Measurements from ENCODE around the gene SSMEM1. TPM values are rescaled to one million over a fixed set of nuclear protein-coding genes. Genes with fewer than 3 reads are reported as not detected.

SSMEM1 gene
- total and polyA plus RNA-seq, 9 donors = 0.11 to 0.12 TPM; not detected in 7

DNA sequence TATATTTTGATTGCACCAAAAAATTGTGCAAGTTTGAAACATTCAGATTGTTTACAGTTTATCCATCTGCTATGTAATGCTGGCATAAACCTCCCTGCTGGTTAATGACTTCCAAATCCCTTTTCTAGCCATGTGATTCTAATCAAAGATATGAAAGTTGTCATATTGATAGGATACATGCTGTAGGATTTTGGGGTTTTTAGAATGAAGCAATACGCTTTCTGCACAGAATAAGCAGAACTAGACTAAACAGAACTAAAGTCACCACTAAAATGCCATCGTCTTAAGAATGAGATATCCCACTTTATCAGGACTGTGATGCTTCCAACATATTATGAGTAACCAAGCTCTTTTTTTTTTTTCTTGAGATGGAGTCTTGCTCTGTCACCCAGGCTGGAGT, 856 bp downstream of the SSMEM1 start:
- no CpG with 5 or more reads among the region's 2 CpGs for WGBS (ENCODE audit: insufficient coverage)
- H3K4me1 ChIP-seq (ENCODE audit: control insufficient read depth, insufficient read depth, low read length) = peaks cover 9% of the 10 kb centered on the region
- H3K27me3 ChIP-seq (ENCODE audit: control insufficient read depth, insufficient read depth, low read length) = no peaks in the 10 kb centered on the region
- peaks cover 2% of the 10 kb centered on the region for H3K36me3 ChIP-seq (ENCODE audit: control insufficient read depth, insufficient read depth, low read length)
- no peaks in the 10 kb centered on the region for H3K9me3 ChIP-seq (replicated peaks; ENCODE audit: control insufficient read depth, low read depth, low read length)
- no peak overlapping the region for H3K27ac ChIP-seq (ENCODE audit: low read length)
- no peak overlapping the region for H3K4me3 ChIP-seq (ENCODE audit: low read length)
- DNase-seq = no peak

DNA sequence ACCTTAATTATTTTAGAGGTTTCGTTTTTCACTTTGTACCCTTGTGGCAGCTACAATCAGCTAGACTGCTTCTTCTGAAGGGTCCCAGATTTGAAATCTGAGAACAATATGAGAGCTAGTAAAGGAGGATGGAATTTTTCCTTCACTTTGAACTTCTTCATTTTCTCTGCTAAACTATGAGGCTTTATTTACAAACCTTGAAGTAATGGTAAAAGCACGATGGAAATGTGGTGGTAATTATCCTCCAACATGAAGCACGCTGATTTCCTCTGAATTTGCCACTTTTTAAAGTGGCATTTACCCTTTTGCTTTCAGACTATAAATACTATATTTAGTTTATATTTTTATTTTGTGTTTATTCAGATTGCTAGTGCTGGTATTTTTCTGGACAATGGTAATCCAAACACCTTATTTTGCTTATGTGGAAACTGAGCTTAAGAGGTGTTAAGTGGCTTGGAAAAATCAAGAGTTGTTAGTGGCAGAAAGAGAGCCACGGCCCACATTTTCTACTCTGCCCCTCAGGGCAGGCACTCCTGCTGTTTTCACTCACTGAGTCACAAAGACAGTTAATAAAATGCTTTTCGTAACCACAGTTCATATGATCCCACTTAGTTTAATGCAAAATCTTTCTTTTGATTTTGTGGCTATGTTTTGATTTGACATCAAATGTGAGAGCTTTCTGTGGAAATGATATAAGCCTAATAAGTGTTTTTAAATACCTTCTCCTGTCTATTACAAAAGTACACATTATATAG, 2.7 kb downstream of the SSMEM1 start:
- no peaks in the 10 kb centered on the region for H3K36me3 ChIP-seq (ENCODE audit: control insufficient read depth, insufficient read depth, low read length)
- peaks cover 6% of the 10 kb centered on the region for H3K4me1 ChIP-seq (ENCODE audit: control insufficient read depth, insufficient read depth, low read length)
- no CpG with 5 or more reads among the region's 5 CpGs for WGBS (ENCODE audit: insufficient coverage)
- DNase-seq = no peak
- H3K27ac ChIP-seq (ENCODE audit: low read length) = no peak overlapping the region
- no peak overlapping the region for H3K4me3 ChIP-seq (ENCODE audit: low read length)
- no peaks in the 10 kb centered on the region for H3K27me3 ChIP-seq (ENCODE audit: control insufficient read depth, insufficient read depth, low read length)
- H3K9me3 ChIP-seq (replicated peaks; ENCODE audit: control insufficient read depth, low read depth, low read length) = no peaks in the 10 kb centered on the region

DNA sequence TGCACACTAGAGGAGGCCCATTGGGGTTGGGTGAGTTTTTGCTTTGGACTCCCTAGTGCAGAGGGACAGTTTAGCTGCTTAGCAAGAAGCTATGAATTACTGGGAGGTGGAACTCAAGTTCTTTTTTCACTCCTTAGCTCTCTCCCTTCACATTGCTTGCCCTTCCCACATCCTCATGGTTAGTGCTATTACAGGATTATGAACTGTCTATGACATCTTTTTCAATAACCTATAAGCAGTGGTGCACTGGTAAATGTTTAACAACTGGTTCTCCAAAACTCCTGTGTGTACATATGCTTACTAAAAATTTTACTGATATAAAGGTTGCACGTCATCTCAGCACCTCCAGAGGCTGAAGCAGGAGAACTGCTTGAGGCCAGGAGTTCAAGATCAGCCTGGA, 6.2 kb downstream of the SSMEM1 start:
- Histone ChIP-seq H3K27me3 (ENCODE audit: control insufficient read depth, insufficient read depth, low read length) (no peaks in the 10 kb centered on the region), H3K27ac (ENCODE audit: low read length) (no peak overlapping the region), H3K36me3 (ENCODE audit: control insufficient read depth, insufficient read depth, low read length) (no peaks in the 10 kb centered on the region), H3K4me3 (ENCODE audit: low read length) (no peak overlapping the region), H3K4me1 (ENCODE audit: control insufficient read depth, insufficient read depth, low read length) (no peaks in the 10 kb centered on the region), H3K9me3 (replicated peaks; ENCODE audit: control insufficient read depth, low read depth, low read length) (no peaks in the 10 kb centered on the region)
- 67% methylated on average over 1 of the region's 1 CpG for WGBS (ENCODE audit: insufficient coverage)
- DNase-seq = no peak

DNA sequence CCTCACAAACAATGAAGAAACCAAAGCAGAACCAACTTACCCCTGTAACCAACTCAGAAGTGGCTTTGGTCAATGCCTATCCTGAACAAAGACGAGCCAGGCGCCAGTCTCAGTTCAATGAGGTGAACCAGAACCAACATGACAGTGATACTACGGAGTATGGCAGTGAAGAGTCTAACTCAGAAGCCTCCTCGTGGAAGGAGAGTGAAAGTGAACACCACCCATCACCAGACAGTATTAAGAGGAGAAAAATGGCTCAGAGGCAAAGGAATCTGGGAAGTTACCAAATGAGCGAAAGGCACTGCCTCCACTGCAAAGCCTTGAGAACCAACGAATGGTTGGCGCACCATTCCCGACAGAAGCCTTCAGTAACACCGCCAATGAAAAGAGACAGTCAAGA, 8.4 kb downstream of the SSMEM1 start:
- H3K9me3 ChIP-seq (replicated peaks; ENCODE audit: control insufficient read depth, low read depth, low read length) = no peaks in the 10 kb centered on the region
- H3K4me1 ChIP-seq (ENCODE audit: control insufficient read depth, insufficient read depth, low read length) = no peaks in the 10 kb centered on the region
- no CpG with 5 or more reads among the region's 9 CpGs for WGBS (ENCODE audit: insufficient coverage)

DNA sequence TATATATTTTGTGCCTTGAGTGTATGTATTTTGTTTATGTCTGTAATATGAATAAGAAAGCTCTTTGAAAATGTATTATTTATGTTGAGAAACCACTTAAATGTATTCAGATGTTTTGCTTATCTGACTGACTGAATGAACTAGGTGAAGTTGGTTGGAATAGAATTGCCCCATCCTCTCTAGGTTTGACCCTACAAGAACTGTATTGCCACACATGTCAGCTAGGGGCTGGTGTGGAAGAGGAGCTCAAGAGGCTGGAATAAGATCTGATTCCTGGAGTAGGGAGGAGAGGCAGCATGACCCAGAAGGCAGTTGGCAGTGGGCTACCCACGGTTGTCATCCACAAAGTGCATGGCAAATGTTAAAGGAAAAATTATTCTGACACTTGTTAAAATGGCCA, 9.1 kb downstream of the SSMEM1 start:
- Histone ChIP-seq H3K9me3 (replicated peaks; ENCODE audit: control insufficient read depth, low read depth, low read length) (no peaks in the 10 kb centered on the region), H3K36me3 (ENCODE audit: control insufficient read depth, insufficient read depth, low read length) (no peaks in the 10 kb centered on the region), H3K4me3 (ENCODE audit: low read length) (no peak overlapping the region), H3K27ac (ENCODE audit: low read length) (no peak overlapping the region), H3K4me1 (ENCODE audit: control insufficient read depth, insufficient read depth, low read length) (no peaks in the 10 kb centered on the region), H3K27me3 (ENCODE audit: control insufficient read depth, insufficient read depth, low read length) (no peaks in the 10 kb centered on the region)
- WGBS (ENCODE audit: insufficient coverage) = 67% methylated on average over 1 of the region's 1 CpG
- DNase-seq = no peak

More for the DNA sequence above, 8.4 kb downstream of the SSMEM1 start:
- Histone ChIP-seq H3K27ac (ENCODE audit: low read length) (no peak overlapping the region), H3K36me3 (ENCODE audit: control insufficient read depth, insufficient read depth, low read length) (no peaks in the 10 kb centered on the region), H3K27me3 (ENCODE audit: control insufficient read depth, insufficient read depth, low read length) (no peaks in the 10 kb centered on the region), H3K4me3 (ENCODE audit: low read length) (no peak overlapping the region)
- no peak for DNase-seq

DNA sequence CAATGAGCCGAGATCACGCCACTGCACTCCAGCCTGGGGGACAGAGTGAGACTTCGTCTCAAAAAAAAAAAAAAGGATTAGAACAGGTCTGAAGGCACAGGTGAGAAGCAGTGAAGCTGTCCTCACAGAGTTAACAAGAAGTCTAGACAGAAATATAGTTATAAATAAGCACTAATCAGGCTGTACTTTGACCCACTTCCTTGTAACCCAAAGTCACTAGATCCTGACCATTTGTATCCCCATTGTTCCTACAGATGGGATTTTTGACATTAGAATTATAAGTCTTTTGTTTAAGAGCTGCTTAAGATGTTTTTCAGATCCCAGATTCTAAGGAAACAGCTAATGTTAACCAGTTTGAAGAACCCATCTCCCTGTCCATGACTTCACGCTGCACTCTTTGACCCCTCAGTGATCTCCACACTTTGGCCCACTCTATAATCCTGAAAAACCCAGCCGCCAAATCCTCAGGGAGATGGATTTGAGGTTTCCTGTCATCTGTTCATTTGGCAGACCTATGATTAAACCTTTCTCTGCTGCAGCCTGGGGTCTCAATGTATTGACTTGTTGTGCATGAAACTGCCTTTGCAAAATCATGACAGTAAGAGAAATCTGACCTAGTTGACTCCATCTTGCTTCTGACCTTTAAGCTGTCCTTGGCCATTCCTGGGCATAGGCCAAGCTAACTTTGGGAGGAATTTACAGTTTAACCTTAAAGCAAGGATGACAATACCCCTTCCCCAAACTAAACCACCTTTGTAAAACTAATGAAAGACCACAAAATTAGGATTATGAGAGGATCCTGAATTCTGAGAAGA, 11.4 kb downstream of the SSMEM1 start:
- 86% methylated on average over 2 of the region's 5 CpGs for WGBS (ENCODE audit: insufficient coverage)
- Histone ChIP-seq H3K4me1 (ENCODE audit: control insufficient read depth, insufficient read depth, low read length) (no peaks in the 10 kb centered on the region), H3K27me3 (ENCODE audit: control insufficient read depth, insufficient read depth, low read length) (no peaks in the 10 kb centered on the region), H3K4me3 (ENCODE audit: low read length) (no peak overlapping the region), H3K27ac (ENCODE audit: low read length) (no peak overlapping the region), H3K36me3 (ENCODE audit: control insufficient read depth, insufficient read depth, low read length) (no peaks in the 10 kb centered on the region), H3K9me3 (replicated peaks; ENCODE audit: control insufficient read depth, low read depth, low read length) (no peaks in the 10 kb centered on the region)
- DNase-seq = no peak

DNA sequence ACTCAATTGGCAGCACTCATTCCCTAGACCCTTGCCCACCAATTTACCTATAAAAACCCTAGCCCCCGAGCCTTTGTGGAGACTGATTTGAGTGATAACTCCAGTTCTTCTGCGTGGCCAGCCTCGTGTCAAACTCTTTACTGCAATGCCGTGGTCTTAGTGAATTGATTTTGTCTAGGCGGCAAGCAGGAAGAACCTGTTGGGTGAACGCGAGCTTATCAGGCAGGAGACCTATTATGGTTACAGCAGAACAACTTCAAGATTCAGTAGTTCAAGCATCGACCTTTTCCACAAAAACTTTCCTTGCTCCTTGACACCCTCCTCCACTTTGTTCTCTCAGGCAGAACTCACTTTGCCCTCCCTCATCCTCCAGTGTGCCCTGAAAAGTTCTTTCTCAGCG, 12.2 kb downstream of the SSMEM1 start:
- no peaks in the 10 kb centered on the region for H3K4me1 ChIP-seq (ENCODE audit: control insufficient read depth, insufficient read depth, low read length)
- no peak overlapping the region for H3K4me3 ChIP-seq (ENCODE audit: low read length)
- DNase-seq = no peak
- no peak overlapping the region for H3K27ac ChIP-seq (ENCODE audit: low read length)
- no peaks in the 10 kb centered on the region for H3K36me3 ChIP-seq (ENCODE audit: control insufficient read depth, insufficient read depth, low read length)
- H3K27me3 ChIP-seq (ENCODE audit: control insufficient read depth, insufficient read depth, low read length) = no peaks in the 10 kb centered on the region
- H3K9me3 ChIP-seq (replicated peaks; ENCODE audit: control insufficient read depth, low read depth, low read length) = no peaks in the 10 kb centered on the region
- WGBS (ENCODE audit: insufficient coverage) = 96% methylated on average over 6 of the region's 9 CpGs

DNA sequence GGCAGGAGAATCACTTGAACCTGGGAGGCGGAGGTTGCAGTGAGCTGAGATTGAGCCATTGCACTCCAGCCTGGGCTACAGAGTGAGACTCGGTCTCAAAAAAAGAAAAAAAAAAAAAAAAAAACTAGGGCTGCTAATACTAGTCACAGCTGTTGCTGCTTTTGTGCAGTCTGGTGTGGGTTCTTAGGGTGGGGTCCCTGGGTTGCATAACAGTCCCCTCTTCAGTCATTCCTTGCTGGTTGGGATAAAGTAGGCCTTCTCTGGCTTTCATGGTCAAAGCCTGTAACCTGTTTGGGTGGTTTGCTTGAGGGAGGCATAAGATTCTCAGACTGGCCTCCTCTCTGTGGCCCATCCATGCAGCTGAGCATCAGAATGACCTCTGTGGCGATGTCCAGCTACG, 14.1 kb downstream of the SSMEM1 start:
- 100% methylated on average over 2 of the region's 4 CpGs for WGBS (ENCODE audit: insufficient coverage)
- H3K27me3 ChIP-seq (ENCODE audit: control insufficient read depth, insufficient read depth, low read length) = no peaks in the 10 kb centered on the region
- no peak overlapping the region for H3K27ac ChIP-seq (ENCODE audit: low read length)
- H3K4me3 ChIP-seq (ENCODE audit: low read length) = no peak overlapping the region
- H3K4me1 ChIP-seq (ENCODE audit: control insufficient read depth, insufficient read depth, low read length) = no peaks in the 10 kb centered on the region
- DNase-seq = no peak
- H3K9me3 ChIP-seq (replicated peaks; ENCODE audit: control insufficient read depth, low read depth, low read length) = no peaks in the 10 kb centered on the region
- no peaks in the 10 kb centered on the region for H3K36me3 ChIP-seq (ENCODE audit: control insufficient read depth, insufficient read depth, low read length)

DNA sequence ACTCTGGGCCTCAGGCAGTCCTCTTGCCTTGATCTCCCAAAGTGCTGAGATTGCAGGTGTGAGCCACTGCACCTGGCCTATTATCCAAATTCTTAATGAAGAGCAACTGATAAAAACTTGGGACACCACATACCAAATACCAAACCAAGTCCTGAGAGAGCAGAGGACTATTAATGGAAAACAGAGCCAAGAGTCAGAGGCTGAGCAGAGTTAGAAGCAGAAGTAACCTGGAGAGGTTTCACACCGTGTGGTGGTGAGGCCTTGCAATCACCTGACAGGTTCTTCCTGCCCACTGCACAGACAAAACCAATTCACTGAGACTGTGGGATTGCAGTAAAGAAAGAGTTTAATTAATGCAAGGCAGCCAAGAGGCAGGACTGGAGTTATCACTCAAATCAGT, 16.0 kb downstream of the SSMEM1 start:
- Histone ChIP-seq H3K9me3 (replicated peaks; ENCODE audit: control insufficient read depth, low read depth, low read length) (no peaks in the 10 kb centered on the region), H3K27ac (ENCODE audit: low read length) (no peak overlapping the region), H3K4me3 (ENCODE audit: low read length) (no peak overlapping the region), H3K4me1 (ENCODE audit: control insufficient read depth, insufficient read depth, low read length) (no peaks in the 10 kb centered on the region), H3K27me3 (ENCODE audit: control insufficient read depth, insufficient read depth, low read length) (no peaks in the 10 kb centered on the region), H3K36me3 (ENCODE audit: control insufficient read depth, insufficient read depth, low read length) (no peaks in the 10 kb centered on the region)
- DNase-seq = no peak
- WGBS (ENCODE audit: insufficient coverage) = 80% methylated on average over 1 of the region's 1 CpG

DNA sequence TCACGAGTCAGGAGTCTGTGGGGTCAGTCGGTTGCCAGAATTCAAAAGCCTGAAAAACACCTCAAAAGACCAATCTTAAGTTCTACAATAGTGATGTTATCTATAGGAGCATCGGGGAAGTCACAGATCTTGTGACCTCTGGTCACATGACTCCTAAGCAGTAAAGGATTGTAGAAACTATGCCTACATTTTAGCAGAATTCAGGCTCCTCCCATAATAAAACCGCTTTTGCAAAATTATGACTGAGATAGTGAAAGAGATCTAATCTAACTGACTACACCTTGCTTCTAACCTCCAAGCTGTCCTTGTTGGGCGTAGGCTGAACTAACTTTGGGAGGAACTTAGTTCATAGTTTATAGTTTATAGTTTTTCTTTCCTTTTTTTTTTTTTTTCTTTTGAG, 16.6 kb downstream of the SSMEM1 start:
- DNase-seq = no peak
- Histone ChIP-seq H3K36me3 (ENCODE audit: control insufficient read depth, insufficient read depth, low read length) (no peaks in the 10 kb centered on the region), H3K4me1 (ENCODE audit: control insufficient read depth, insufficient read depth, low read length) (no peaks in the 10 kb centered on the region), H3K9me3 (replicated peaks; ENCODE audit: control insufficient read depth, low read depth, low read length) (no peaks in the 10 kb centered on the region), H3K4me3 (ENCODE audit: low read length) (no peak overlapping the region), H3K27me3 (ENCODE audit: control insufficient read depth, insufficient read depth, low read length) (no peaks in the 10 kb centered on the region), H3K27ac (ENCODE audit: low read length) (no peak overlapping the region)
- WGBS (ENCODE audit: insufficient coverage) = no CpG with 5 or more reads among the region's 5 CpGs
